Activated CD4-positive, alpha-beta T cell treated with anti-CD3 and anti-CD28 coated beads, Interleukin-2, amount 50 U/mL, for 4 hours (primary cell): ENCODE data around the gene ZCCHC24.

Experiments
- DNase-seq, 2 experiments: peaks; one replicate each; pipeline ENCODE4 v3.0.0-alpha.2; 2020

Gene ZCCHC24

GRCh38 chr10:79409038-79409725 lies 36.2 kb downstream of the ZCCHC24 start:
- DNase-seq, result no peak

GRCh38 chr10:79407811-79408795 lies 37.3 kb downstream of the ZCCHC24 start:
- no peak for DNase-seq

GRCh38 chr10:79407423-79407796 lies 38.0 kb downstream of the ZCCHC24 start:
- DNase-seq, result no peak

DNA sequence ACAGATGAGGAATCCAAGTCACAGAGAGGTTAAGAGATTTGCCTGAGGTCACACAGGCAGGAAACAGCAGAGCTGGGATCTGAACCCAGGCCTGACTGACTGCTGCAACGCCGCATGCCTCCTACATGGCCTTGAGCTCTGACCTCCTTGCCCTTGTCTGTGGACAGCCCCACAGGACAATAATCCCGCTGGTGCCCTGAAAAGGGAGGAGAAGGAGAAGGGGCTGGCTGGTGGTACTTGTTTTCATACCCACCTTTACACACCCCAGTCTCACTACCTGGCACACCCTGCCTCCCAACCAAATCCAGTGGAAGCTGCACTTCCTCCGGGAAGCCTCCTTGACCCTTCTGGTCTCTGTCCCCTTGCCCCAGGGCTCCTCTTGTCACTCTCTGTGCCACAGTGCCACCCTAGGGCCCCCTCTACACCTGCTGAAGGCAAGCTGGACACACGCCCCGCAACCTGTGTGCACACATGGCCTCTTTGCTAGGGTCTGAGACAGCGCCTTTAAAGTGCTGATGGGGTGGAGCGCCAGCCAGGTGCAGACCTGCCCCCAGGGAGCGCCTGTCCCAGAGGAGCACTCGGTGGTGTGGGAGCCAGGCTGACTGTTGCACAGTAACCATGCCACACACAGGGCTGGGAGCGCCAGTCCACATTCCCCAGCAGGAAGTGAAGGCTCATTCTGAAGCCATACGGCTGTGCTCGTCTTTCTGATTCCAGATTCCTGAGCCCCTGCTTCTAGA lies 38.6 kb downstream of the ZCCHC24 start:
- no peak for DNase-seq

- no peak for DNase-seq
These were observed 39.4 kb downstream of the ZCCHC24 start for GRCh38 chr10:79405995-79406515.

GRCh38 chr10:79405221-79405994 lies 40.0 kb downstream of the ZCCHC24 start:
- DNase-seq, result no peak

DNA sequence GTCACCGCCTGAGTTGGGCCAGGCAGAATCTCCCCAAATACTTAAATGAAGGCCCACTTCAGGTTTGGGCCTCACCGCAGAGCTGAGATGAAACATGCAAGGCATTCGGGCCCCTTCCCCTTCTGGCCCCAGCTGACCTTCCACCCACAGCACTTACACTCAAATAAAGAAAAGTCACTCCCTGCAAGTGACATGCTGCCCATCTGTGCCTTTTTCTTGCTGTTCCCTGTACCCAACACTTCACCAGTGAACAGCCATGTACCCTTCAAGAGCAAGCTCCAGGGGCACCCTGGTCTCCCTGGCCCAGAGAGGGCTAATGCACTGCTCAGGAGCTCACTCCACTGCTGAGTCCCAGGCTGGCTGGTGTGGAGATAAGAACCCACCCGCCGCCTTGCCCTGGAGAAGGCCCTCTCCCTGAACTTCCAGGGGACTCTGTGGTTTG lies 40.7 kb downstream of the ZCCHC24 start:
- DNase-seq, result no peak

DNA sequence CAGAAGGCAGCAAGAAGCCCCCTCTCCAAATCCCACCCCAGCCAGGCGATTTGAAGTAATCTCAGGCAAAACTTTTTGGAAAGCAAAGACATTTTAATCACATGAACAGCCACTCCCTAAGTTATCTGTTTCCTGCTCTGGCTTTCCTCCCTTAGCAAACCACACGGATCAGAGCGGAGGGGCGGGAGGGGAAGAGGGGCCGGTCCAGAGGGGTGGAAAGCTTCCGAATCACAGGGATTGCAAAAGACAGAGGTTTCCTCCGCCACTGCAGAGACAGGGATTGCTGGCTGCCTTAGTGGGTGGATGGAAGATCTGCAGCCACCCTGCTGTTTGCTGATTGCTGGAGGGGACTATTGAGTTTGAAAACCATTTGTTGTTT lies 41.2 kb downstream of the ZCCHC24 start:
- no peak for DNase-seq

DNA sequence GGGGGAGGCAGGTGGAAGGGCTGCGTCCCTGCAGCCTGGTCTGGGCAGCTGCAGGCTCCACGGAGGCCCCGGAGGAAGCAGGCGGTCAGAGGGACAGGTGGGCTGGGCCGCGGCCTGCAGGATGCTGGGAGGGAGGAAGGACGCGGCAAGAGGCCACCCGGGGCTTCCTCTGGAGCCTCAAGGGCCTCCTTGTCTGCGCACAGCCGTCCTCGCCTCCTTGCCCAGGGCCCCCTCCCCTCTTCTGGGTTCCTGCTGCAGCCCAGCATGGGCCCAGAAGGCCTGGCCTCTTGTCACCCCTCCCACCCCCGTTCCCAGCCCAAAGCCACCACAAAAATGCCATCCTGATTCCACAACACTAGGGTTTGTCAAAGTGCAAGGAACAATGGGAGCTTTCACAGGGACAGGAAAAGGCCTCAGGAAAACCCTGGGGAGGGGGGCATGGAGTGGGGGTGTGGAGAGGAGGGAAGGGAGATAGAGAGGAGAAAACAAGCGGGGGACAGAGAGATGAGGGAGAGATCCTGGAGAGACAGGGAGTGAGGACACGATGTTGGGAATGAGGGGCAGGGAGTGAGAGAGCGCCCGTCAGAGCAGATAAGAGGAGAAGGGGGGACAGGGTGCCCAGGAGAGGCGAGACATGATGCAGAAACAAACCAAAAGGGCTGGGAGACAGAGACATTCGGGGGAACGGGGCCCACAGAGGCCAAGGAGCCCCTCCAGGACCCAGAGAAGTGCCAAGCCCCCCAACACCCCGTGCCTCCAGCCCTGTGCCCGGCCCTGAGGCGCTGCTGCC lies 41.8 kb downstream of the ZCCHC24 start:
- DNase-seq, result no peak

GRCh38 chr10:79402951-79403350 lies 42.5 kb downstream of the ZCCHC24 start:
- no peak for DNase-seq

DNA sequence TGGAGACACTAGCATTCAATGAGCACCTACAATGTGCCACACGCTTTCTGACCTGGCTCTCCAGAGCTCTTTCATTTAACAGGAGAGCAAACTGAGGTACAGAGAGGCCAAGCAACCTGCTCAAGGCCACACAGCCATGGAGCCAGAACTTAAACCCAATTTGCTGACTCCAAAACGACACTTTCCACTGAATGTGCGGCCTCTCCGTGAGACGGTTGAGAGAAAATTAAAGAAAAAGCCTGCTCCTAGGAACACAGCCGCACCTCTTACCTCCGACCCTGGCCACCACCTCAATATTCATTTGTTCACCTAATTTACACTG lies 42.8 kb downstream of the ZCCHC24 start:
- DNase-seq, result no peak

- no peak for DNase-seq
These were observed 44.2 kb downstream of the ZCCHC24 start for GRCh38 chr10:79401015-79401921.

DNA sequence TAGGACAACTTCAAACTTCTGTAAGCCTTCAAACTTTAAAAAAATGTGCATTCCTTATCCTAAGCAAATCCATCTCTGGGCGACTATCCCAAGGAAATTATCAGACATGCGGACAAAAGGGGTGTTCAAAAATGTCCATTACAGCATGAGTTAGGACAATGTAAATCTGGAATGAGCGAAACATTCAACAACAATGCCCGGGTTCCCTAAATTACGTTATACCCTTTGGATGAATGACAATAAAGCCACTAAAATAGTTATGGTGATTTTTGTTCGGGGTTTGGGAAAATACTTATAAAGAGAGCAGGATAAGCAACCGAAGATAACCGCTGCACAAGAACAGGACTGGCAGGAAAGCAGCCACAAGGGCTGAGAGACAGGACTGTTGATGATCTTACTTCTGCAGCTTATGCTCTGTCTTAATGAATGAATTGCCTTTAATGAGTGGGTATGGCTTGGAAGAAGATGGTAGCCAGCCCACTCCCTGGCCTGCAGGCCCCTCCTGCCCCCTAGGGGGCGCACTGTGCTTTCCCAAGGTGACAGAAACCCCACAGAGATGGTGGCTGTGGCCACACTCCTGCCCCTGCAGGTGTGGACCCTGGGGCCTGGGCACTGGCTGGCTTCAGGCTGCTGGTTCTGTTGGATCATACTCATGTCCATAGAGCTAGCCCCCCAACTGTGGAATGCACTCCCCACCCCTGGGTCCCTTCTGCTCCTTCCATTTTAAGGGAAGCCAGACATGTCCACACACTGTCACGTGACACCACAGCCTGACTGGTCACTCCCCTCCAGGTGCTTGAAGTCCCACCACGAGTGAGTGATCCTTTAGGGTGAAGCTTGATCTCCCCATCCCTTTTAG lies 45.0 kb downstream of the ZCCHC24 start:
- peak; percentile 18 to 22 for DNase-seq

- DNase-seq, result no peak
These were observed 46.1 kb downstream of the ZCCHC24 start for GRCh38 chr10:79399223-79399831.

DNA sequence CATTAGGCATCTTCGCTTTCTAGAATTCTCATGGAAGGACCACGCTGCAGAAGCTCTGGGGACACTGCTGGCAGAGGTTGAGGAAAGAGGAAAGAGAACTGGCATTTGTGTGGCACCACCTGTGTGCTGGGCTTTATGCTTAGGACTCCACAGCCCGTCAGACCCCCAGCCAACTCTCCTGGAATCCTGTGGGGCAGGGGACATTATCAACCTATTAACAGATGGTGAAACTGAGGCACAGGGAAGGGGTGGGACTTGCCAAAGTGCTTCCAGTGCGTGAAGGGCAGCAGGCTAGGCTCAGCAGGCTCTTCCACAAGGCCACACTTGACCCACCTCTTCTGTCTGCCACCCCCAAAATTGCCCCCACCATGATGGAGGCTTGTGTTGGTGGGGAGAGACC lies 46.8 kb downstream of the ZCCHC24 start:
- no peak for DNase-seq

DNA sequence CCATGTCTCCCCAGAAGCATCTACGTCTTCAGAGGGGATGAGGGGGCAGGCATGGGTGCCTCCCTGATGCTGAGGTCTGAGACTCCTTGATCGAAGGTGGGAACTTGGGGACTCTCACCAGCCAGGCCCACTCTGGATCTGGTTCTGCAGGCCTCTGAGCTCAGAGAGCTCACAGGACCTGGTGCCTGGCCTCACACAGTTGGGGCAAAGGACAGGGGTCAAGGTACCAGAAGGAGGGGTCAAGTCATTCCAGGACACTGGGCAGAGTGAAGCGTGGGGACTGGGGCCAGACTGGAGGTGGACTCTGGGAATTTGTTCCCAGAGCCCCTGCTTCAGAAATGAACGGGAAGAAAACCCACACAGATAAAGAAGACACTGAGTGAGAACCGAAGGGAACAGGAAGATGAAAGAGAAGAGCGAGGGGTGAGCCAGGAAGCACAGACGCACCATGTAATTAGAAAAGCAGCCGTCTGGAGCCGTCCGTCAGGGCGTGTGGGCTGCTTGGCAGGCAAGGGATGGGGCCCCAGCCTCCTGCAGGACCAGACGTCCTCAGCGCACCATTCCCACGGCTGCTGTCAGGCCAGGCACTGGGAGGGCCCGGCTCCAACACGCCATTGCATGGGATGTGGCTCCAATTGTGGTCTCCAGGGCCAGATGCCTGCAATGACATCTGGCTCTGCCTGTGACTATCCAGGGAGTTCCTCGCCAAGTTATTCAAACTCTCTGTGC lies 47.7 kb downstream of the ZCCHC24 start:
- DNase-seq, result no peak

- DNase-seq, result no peak
These were observed 48.4 kb downstream of the ZCCHC24 start for GRCh38 chr10:79397051-79397450.

DNA sequence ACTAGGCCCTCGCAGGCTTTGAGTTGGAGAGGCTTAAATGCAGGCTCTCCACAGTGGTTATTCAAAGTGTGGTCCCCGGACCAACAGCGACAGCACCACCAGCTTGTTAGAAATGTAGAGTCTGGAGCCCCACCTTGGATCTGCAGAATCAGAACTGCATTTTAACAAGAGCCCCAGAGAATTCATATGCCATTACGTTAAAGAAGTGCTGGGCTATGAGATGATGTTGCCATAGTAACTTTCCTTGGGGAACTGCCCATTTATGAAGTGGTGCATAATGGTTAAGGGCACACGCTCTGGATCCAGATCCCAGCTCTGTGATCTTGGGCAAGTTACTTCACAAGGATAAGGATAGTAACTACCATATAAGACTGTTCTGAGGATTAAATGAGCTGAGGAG lies 48.9 kb downstream of the ZCCHC24 start:
- DNase-seq, result no peak
